ENCODE results near the gene SLAIN2.
"Not testable (repeated sequence)": the region's sequence is repeated elsewhere in the genome, so short reads cannot be mapped to it uniquely, and the experiment has no call there.

SLAIN2 gene

DNA sequence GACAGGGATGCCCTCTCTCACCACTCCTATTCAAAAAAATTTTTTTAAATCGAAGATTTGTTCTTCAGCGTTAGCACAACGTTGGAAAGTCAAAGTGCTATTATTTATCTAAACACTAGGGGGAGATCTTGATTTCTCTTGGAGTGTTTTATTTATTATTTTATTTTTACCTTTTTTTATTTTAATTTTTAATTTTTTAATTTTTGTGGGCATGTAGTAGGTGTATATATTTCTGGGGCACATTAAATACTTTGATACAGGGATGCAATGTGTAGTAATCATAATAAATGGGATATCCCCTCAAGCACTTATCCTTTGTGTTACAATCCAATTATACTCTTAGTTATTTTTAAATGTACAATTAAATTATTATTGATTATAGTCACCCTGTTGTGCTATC, 104.4 kb downstream of the SLAIN2 start:
- no peak for DNase-seq

DNA sequence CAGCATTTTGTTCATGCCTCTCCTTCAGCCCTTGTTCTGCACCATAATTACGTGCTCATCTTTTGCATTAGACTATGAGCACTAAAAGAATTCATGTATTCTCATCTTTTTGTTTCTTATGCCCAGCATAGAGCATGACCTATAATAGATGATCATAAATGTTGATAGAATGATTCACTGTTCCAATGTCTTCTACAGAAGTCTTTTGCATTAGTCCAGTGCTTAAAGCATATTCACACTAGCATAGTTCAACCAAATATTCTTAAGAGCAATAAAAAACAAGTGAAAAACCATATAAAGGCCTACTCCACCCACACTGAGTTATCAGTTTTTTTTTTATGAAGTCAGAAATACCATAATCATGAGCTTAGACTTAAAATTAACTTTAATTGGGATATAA, 105.3 kb downstream of the SLAIN2 start:
- DNase-seq = no peak

DNA sequence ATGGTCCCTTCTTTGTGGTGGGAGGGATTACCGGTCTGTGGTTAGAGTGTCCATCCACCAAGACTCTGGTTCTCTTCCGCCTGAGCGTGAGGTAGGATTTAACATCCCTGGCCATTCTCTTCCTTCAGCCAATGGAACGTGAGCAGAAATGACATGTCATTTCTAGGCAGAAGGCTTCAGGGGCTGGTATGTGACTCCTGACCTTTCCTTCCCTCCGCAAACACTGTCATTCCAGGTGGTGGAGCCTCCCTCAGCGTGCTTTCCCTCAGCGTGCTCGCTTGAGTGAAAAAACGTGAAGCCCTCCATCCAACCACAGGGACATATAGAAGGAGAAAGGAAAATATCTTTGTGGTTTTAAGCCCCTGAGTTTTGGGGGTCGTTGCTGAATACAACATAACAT, 107.8 kb downstream of the SLAIN2 start:
- no peak for DNase-seq

DNA sequence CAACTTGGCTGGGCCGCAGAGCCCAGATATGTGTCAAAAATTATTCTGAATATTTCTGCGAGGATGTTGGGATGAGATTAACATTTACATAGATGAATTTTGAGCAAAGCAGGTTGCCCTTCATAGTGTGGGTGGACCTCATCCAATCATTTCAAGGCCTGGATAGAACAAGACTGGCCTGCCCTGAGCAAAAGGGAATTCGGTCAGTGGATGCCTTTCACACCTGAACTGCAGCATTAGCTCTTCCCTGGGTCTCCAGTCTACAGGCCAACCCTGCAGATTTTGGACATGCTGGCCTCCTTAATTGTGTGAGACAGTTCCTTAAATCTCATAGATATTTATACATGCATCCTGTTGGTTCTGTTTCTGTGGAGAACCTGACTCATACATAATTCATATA, 109.4 kb downstream of the SLAIN2 start:
- no peak for DNase-seq

DNA sequence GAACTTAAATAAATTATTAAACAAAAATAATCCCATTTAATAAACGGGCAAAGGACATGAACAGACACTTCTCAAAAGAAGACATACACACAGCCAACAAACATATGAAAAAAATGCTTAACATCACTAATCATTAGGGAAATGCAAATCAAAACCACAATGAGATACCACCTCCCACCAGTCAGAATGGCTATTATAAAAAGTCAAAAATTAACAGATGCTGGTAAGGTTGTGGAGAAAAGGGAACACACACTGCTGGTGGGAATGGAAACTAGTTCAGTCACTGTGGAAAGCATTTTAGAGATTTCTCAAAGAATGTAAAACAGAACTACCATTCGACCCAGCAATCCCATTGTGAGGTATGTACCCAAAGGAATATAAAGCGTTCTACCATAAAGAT, 110.3 kb downstream of the SLAIN2 start:
- not testable (repeated sequence) for DNase-seq

DNA sequence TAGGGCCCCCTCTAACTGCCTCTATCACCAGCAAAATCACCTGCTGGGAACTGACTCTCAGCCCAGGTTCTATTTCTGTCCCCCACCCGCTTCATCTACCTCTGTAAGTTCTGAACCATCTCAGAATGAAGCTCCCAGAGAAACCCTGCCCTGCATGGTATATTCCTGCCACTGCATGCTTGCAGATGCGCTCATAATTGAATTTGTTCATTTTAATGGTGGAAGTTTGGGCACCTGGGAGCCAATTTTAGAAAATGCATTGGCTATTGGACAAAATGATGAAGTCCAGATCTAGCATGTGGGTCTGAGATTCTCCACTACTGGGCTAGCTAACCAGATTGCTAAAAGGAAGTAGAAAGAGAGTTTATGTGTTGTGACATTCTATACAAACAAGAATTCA, 113.3 kb downstream of the SLAIN2 start:
- DNase-seq = no peak

DNA sequence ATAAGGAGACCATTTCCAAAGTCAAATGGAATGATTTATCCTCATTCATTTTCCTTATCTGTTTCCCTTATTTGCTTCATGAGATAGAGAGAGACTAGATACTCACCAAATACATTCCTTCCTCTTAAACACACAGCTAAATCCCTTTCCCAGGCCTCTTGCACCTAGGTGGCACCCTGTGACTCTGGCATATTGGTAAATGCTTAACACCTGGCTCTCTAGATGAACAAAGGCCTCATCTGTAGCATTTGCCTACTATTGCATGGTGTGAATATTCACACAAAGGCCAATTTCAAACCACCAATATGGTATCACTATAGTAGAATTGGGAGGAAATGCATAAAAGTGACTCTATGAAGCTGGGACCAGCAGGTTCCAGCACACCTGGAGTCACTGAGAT, 119.7 kb downstream of the SLAIN2 start:
- no peak for DNase-seq

DNA sequence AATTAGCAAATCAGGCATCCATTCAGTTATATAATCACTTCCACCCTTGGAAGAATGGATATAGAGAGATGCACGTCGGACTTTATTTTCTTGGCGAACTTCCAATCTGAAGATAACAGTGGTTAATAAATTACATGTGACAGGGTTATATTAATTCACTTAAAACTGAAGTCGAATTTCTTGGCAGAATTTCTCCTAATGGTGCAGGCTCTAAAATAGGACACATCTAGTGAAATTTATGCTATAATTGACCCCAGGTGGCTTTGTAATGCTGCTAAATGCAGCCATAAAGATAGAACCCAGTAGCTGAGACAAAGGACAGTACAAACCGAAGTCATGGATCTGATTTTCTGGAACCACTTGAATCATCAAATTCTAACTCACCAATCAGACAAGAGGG, 121.0 kb downstream of the SLAIN2 start:
- DNase-seq = no peak

DNA sequence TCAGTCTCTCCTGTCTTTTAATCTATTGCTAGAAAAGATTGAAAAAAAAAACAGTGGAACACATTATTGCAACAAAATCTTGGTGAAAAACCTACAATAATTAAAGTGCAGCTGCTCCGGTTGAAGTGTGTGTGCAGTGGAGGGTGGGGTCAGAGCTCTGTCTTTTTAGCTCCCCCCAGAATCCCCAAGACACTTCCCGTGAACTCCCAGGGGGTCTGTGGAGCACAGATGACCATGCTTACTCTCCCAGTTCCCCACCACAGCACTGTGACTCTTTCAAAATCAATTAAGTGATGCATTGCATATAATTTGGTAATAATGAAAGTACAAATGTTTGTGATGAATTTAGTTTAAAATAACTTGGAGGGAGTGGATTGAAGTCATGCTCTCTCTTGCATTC, 126.1 kb downstream of the SLAIN2 start:
- no peak for DNase-seq

DNA sequence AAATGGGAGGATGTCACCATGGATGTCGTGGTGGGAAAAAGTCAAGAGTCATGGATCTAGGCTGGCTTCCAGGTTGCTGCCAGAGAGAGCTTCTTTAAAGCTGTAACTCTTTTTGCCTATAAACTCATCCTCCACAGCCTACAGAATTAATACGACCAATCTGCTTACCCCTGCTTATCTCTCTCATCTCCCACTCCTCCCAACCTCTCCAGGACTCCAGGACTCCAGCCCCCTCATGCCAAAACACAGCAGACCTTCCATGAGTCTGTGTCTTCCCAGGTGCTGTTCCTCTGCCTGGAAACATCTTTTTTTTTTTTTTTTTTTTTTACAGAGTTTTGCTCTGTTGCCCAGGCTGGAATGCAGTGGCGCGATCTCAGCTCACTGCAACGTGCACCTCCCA, 126.6 kb downstream of the SLAIN2 start:
- DNase-seq = no peak

DNA sequence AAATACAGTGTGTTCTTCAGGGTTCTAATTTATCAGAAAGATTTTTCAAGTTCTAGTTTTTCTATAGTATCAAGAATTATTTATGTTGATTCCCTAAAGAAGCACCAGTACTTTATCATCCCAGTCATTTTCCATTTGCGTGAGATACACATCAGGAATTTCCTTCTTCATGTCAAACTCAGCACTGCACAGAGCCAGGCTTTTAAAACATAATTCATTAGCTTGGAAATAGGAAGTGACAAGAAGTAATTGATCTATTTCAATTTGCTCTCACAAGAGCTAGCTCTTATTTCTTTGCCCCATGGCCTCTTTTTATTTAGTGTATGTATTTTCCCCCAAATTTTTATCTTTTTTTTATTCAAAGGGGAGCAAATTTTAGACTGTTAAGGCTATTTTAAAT, 128.8 kb downstream of the SLAIN2 start:
- DNase-seq = no peak

DNA sequence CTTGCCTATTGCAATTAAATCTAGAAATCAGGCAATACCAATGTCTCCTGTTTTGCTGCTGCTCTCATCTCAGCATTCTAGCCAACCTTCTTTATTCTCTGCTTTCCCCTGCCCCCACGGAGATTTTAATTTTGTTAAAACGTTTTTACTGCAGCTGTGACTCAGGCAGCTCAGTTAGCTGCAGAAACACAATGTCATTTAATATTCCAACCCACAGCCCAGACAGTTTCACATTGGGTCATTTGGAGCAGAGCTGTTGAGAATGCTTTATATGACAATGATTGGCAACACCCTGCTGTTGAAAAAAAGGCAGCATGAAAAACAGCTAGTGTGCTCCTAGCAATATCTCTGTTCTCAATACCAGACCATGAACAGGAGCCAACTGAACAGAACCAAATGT, 129.2 kb downstream of the SLAIN2 start:
- no peak for DNase-seq

DNA sequence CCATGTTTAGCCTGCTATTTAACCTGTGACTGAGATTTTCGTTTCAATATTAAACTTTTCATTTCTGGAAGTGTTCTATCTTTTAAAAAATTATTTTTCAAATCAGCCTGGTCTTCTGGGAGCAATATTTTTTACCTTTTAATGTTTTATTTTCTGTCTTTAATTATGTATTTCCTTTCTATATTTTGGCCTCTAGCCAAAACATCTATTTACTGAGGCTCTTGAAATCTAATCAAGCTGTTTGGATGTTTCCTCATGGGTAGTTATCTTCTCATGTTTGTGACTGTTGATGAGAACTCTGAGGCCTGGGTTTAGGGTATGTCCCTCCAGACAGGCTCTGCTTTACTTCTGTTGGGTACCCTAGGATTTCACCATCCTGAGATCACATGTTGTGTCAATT, 131.5 kb downstream of the SLAIN2 start:
- DNase-seq = no peak

DNA sequence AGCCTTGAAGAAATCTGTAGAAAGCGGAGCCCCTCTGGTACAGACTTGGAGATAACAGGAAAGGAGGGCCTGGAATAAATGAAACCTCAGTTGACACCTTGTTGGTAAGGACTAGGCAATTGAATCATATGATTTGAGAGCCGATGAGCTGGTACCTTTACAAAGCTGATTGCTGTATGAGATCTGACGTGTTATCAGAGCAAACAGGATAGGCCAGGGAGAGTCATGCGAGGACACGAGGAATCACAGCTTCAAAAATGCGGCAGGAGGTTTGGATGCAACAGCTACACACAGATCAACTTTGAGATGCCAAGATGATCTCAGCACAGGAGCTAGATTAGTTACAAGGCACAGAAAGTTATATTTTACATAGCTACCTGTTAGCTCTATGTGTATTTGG, 134.4 kb downstream of the SLAIN2 start:
- DNase-seq = no peak

Measured in activated CD4-positive, alpha-beta T cell treated with anti-CD3 and anti-CD28 coated beads for 1 hour (primary cell).